AML-193 (cell line): ENCODE data around the gene EVC.

Experiments used
- DNase-seq, 2 experiments: peaks; one replicate each; lab custom pipeline; 2025; lab: John Stamatoyannopoulos, UW

EVC gene

GRCh38 chr4:5732158-5732557 lies 21.2 kb downstream of the EVC start:
- DNase-seq = no peak

- no peak for DNase-seq
Measured at GRCh38 chr4:5734853-5735252, 23.9 kb downstream of the EVC start.

- no peak for DNase-seq
Measured at GRCh38 chr4:5735463-5735862, 24.5 kb downstream of the EVC start.

- DNase-seq = no peak
Measured at GRCh38 chr4:5738061-5738460, 27.1 kb downstream of the EVC start.

GRCh38 chr4:5742388-5742787 lies 31.4 kb downstream of the EVC start:
- no peak for DNase-seq

- no peak for DNase-seq
Measured at GRCh38 chr4:5742968-5743367, 32.0 kb downstream of the EVC start.

- DNase-seq = no peak
Measured at GRCh38 chr4:5746250-5746649, 35.2 kb downstream of the EVC start.

GRCh38 chr4:5746829-5747737 lies 36.1 kb downstream of the EVC start:
- no peak for DNase-seq

GRCh38 chr4:5747738-5748375 lies 36.9 kb downstream of the EVC start:
- DNase-seq = no peak

- DNase-seq = no peak
Measured at GRCh38 chr4:5749568-5749967, 38.6 kb downstream of the EVC start.

GRCh38 chr4:5750052-5750945 lies 39.3 kb downstream of the EVC start:
- DNase-seq = no peak

- no peak for DNase-seq
Measured at GRCh38 chr4:5750946-5751665, 40.1 kb downstream of the EVC start.

- DNase-seq = no peak
Measured at GRCh38 chr4:5751666-5752375, 40.8 kb downstream of the EVC start.

GRCh38 chr4:5752376-5753184 lies 41.6 kb downstream of the EVC start:
- no peak for DNase-seq

GRCh38 chr4:5753366-5753765 lies 42.4 kb downstream of the EVC start:
- no peak for DNase-seq

GRCh38 chr4:5753766-5754528 lies 42.9 kb downstream of the EVC start:
- DNase-seq = no peak

GRCh38 chr4:5754529-5754881 lies 43.5 kb downstream of the EVC start:
- no peak for DNase-seq

GRCh38 chr4:5755161-5755560 lies 44.2 kb downstream of the EVC start:
- DNase-seq = no peak

- DNase-seq = no peak
Measured at GRCh38 chr4:5755679-5756078, 44.7 kb downstream of the EVC start.

- DNase-seq = no peak
Measured at GRCh38 chr4:5756271-5756670, 45.3 kb downstream of the EVC start.
